ENCODE measurements around the gene HIVEP2. TPM values are rescaled to one million over a fixed set of nuclear protein-coding genes. Genes with fewer than 3 reads are reported as not detected.
A peak's percentile ranks its signal among the peaks of the same experiment; 100 is the strongest.

HIVEP2 gene
- total RNA-seq, 1 donor from 2014 or later = 15.2 TPM

DNA sequence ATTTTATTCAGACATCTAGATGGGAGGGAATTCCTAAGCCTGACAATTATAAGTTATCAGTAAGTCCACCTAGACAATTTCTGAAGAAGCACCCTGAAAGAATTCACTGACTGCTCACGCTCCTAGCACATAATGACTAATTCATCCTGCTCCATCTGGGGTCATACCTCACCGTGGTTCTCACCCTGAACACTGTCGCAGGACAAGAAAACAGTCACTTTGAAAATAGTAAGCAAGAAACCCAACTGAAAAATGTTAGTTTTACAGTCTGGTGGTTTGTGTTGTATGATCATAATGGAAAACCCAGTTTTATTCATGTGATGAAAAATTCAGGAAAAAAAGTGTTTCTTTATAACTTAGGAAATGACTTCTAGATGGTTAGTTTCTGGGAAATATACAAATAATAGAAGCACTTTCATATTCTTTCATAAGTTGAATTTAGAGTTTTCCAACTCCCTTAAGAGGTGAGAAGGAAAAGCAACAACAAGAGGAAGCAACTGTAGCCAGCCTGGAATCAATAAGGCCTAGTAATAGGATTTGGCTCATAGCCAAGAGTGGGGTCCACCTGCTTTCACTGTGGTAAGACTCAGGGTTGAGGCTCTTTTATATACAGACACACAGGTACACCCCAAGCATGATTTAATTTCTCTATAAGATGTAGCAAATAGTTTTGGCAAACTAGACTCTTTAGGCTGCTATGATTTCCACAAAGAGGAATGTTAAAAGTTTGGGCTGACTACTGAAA lies 94.1 kb downstream of the HIVEP2 start:
- Mint-ChIP-seq H3K9me3 (no peaks in the 10 kb centered on the region), H3K27me3 (ENCODE audit: low read depth) (no peaks in the 10 kb centered on the region), H3K27ac (peak overlapping the region; percentile 80), H3K4me3 (no peak overlapping the region), H3K4me1 (peaks cover 68% of the 10 kb centered on the region), H3K36me3 (no peaks in the 10 kb centered on the region)
- DNase-seq (ENCODE audit: low spot score in 2 of 2, unreplicated experiment in 2 of 2) = no peak
- TF ChIP-seq, protein P1, sequence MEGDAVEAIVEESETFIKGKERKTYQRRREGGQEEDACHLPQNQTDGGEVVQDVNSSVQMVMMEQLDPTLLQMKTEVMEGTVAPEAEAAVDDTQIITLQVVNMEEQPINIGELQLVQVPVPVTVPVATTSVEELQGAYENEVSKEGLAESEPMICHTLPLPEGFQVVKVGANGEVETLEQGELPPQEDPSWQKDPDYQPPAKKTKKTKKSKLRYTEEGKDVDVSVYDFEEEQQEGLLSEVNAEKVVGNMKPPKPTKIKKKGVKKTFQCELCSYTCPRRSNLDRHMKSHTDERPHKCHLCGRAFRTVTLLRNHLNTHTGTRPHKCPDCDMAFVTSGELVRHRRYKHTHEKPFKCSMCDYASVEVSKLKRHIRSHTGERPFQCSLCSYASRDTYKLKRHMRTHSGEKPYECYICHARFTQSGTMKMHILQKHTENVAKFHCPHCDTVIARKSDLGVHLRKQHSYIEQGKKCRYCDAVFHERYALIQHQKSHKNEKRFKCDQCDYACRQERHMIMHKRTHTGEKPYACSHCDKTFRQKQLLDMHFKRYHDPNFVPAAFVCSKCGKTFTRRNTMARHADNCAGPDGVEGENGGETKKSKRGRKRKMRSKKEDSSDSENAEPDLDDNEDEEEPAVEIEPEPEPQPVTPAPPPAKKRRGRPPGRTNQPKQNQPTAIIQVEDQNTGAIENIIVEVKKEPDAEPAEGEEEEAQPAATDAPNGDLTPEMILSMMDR (IDR thresholded peaks at IDR 0.05; ENCODE audit: unreplicated experiment) = no peak

DNA sequence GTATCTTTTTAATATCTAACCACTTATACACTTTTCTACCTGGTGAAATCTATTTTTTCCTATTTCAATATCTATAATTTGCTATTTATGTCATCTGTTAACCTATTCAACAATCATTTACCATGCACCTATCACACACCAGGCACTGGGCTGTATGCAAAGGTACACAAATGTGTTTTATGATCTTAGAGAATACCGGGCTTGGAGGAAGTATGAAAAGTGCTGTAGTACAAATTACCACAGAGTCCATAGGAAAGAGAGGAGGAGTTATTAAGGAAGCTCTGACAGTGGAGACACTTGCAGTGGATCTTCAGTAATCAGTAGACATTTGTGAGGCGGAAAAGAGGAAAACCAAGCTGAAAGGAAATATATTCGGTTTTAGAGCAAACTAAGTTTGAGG lies 96.0 kb downstream of the HIVEP2 start:
- H3K27me3 Mint-ChIP-seq (ENCODE audit: low read depth) = no peaks in the 10 kb centered on the region
- no peaks in the 10 kb centered on the region for H3K9me3 Mint-ChIP-seq
- peaks cover 86% of the 10 kb centered on the region for H3K4me1 Mint-ChIP-seq
- no peak for DNase-seq (ENCODE audit: low spot score in 2 of 2, unreplicated experiment in 2 of 2)
- TF ChIP-seq, protein P1 (IDR thresholded peaks at IDR 0.05; ENCODE audit: unreplicated experiment) = no peak
- H3K27ac Mint-ChIP-seq = peak overlapping the region; percentile 4
- H3K36me3 Mint-ChIP-seq = no peaks in the 10 kb centered on the region
- no peak overlapping the region for H3K4me3 Mint-ChIP-seq

DNA sequence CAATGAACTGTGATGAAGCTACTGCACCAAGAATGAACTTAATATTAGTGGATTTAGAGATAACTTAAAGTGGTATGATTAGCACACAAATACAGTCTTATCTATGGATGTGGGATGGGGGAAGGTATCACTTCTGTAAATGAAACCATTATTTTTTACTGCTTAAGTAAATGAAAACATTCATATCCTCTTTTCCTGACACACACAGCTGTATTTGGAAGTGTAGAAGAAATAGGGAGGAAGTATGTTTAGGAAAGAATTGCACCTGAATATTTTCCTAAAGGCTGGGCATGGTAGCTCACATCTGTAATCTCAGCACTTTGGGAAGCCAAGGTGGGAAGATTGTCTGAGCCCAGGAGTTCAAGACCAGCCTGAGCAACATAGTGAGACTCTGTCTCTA lies 96.8 kb downstream of the HIVEP2 start:
- no peaks in the 10 kb centered on the region for H3K9me3 Mint-ChIP-seq
- TF ChIP-seq, protein P1 (IDR thresholded peaks at IDR 0.05; ENCODE audit: unreplicated experiment) = no peak
- peaks cover 88% of the 10 kb centered on the region for H3K4me1 Mint-ChIP-seq
- DNase-seq (ENCODE audit: low spot score in 2 of 2, unreplicated experiment in 2 of 2) = no peak
- H3K36me3 Mint-ChIP-seq = no peaks in the 10 kb centered on the region
- no peaks in the 10 kb centered on the region for H3K27me3 Mint-ChIP-seq (ENCODE audit: low read depth)
- H3K4me3 Mint-ChIP-seq = no peak overlapping the region
- H3K27ac Mint-ChIP-seq = peak overlapping the region; percentile 45

DNA sequence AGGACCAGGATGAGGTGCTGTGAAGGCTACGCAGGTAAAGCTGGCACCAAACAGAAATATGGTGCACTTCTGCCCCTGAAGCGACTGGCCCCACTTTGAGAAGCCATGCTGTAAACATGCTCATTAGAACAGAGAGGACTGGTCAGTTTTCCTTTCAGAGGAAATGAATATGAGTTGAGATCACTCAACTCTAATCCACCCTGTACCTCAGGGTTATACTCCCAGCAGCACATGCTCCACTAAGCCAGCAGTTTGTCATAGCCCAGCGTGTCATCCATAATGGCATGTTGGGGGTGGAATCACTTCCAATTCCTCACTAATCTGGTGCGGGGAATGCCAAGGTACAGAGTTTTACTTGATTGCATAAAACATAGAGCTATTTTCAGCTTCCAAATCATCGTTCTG lies 98.1 kb downstream of the HIVEP2 start:
- DNase-seq (ENCODE audit: low spot score in 2 of 2, unreplicated experiment in 2 of 2) = no peak
- Mint-ChIP-seq H3K4me1 (peaks cover 90% of the 10 kb centered on the region), H3K27ac (peak overlapping the region; percentile 97), H3K4me3 (peak overlapping the region; percentile 63), H3K27me3 (ENCODE audit: low read depth) (no peaks in the 10 kb centered on the region), H3K36me3 (no peaks in the 10 kb centered on the region), H3K9me3 (no peaks in the 10 kb centered on the region)
- TF ChIP-seq, protein P1 (IDR thresholded peaks at IDR 0.05; ENCODE audit: unreplicated experiment) = no peak

DNA sequence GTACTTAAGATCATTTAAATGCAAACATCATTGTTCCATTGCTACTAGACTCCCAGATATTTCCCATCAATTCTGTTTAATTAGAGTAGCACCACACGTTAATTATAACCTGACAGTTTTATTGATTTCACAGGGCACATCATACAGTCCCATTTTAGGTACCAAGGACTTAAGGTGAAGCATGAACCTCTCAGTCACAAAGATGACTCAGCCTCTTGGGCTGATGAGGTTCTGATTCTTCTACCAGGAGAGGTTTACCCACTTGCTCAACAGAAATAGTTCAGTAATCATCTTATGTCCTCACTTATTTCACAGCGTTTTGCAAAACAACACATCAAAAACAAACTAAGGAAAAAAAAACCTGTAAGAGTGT lies 98.5 kb downstream of the HIVEP2 start:
- H3K9me3 Mint-ChIP-seq = no peaks in the 10 kb centered on the region
- peaks cover 90% of the 10 kb centered on the region for H3K4me1 Mint-ChIP-seq
- DNase-seq (ENCODE audit: low spot score in 2 of 2, unreplicated experiment in 2 of 2) = no peak
- H3K4me3 Mint-ChIP-seq = peak overlapping the region; percentile 63
- peak overlapping the region; percentile 97 for H3K27ac Mint-ChIP-seq
- no peaks in the 10 kb centered on the region for H3K27me3 Mint-ChIP-seq (ENCODE audit: low read depth)
- no peaks in the 10 kb centered on the region for H3K36me3 Mint-ChIP-seq
- TF ChIP-seq, protein P1 (IDR thresholded peaks at IDR 0.05; ENCODE audit: unreplicated experiment) = no peak

Measured in mesothelial cell of epicardium (in vitro differentiated cells).